CD14-positive monocyte (primary cell): Measurements from ENCODE around the gene YIF1B. TPM values are rescaled to one million over a fixed set of nuclear protein-coding genes. Genes with fewer than 3 reads are reported as not detected.

Source experiments
- DNase-seq, 3 donors: peaks; one replicate each; pipeline ENCODE4 v3.0.0-alpha.2; 2011 to 2022
- H2AFZ ChIP-seq: 2 replicates; pipeline ENCODE4 v1.6.0; 2012; ENCODE audit warnings: mild to moderate bottlenecking, low read depth, low read length, inconsistent platforms; ENCODE audit not compliant: insufficient read depth, poor library complexity, severe bottlenecking
- H3K27ac ChIP-seq, 2 donors: 1 replicate in 1 of 2; 2 replicates in 1 of 2; pipeline ENCODE4 v1.5.1; 2012 to 2013; ENCODE audit warnings: low read length in 2 of 2, control low read depth in 1 of 2, inconsistent platforms in 1 of 2, low read depth in 1 of 2, mild to moderate bottlenecking in 1 of 2
- H3K27me3 ChIP-seq, 2 donors: one replicate each; pipeline versions ENCODE4 v1.6.0 to v1.6.1; 2011 to 2013; ENCODE audit warnings: low read length in 2 of 2; ENCODE audit not compliant: control insufficient read depth in 2 of 2, insufficient read depth in 2 of 2
- H3K36me3 ChIP-seq, 2 donors: replicated peaks in 1 of 2; 1 replicate in 1 of 2; 2 replicates in 1 of 2; pipeline versions ENCODE4 v1.5.1 to v1.6.1; 2012 to 2013; ENCODE audit warnings: low read length in 2 of 2, control low read depth in 1 of 2, inconsistent platforms in 1 of 2, mild to moderate bottlenecking in 1 of 2; ENCODE audit not compliant: insufficient read depth in 2 of 2, control insufficient read depth in 1 of 2
- H3K4me1 ChIP-seq, 2 donors: 1 replicate in 1 of 2; 2 replicates in 1 of 2; pipeline versions ENCODE4 v1.5.1 to v1.6.1; 2012 to 2013; ENCODE audit warnings: low read length in 2 of 2, control low read depth in 1 of 2, inconsistent platforms in 1 of 2, mild to moderate bottlenecking in 1 of 2, moderate library complexity in 1 of 2; ENCODE audit not compliant: insufficient read depth in 2 of 2, control insufficient read depth in 1 of 2
- H3K4me2 ChIP-seq: replicated peaks from 2 replicates; pipeline ENCODE3; 2012; ENCODE audit warnings: low read length, moderate library complexity, mild to moderate bottlenecking; ENCODE audit not compliant: poor library complexity, severe bottlenecking; ENCODE audit errors: extremely low read depth
- H3K4me3 ChIP-seq, 3 experiments: fragments of 200-600 bp in 1 of 3; sonication (generic) in 1 of 3; replicated peaks in 1 of 3; 1 replicate in 2 of 3; 2 replicates in 1 of 3; pipeline ENCODE4 v1.5.1; 2011 to 2013; ENCODE audit warnings: low read length in 3 of 3, mild to moderate bottlenecking in 3 of 3, control low read depth in 2 of 3, low read depth in 2 of 3, inconsistent platforms in 1 of 3, moderate library complexity in 1 of 3
- H3K79me2 ChIP-seq: 2 replicates; pipeline ENCODE4 v1.6.0; 2012; ENCODE audit warnings: mild to moderate bottlenecking, control low read depth, inconsistent platforms, low read length, moderate library complexity; ENCODE audit not compliant: insufficient read depth
- H3K9ac ChIP-seq: 2 replicates; pipeline ENCODE4 v1.6.0; 2017; ENCODE audit warnings: low read length, mild to moderate bottlenecking; ENCODE audit not compliant: insufficient read depth, poor library complexity, severe bottlenecking
- H3K9me3 ChIP-seq, 2 donors: replicated peaks in 1 of 2; 1 replicate in 1 of 2; 2 replicates in 1 of 2; pipeline versions ENCODE4 v1.5.1 to v1.6.1; 2012 to 2013; ENCODE audit warnings: low read length in 2 of 2, control low read depth in 1 of 2; ENCODE audit not compliant: control insufficient read depth in 1 of 2, insufficient read depth in 1 of 2
- H4K20me1 ChIP-seq: 2 replicates; pipeline ENCODE4 v1.6.0; 2012; ENCODE audit warnings: mild to moderate bottlenecking, low read length, control low read depth, moderate library complexity; ENCODE audit not compliant: insufficient read depth
- H3K27ac Mint-ChIP-seq, 7 donors: one replicate each; pipeline ENCODE4 v1.8.0; 2020; ENCODE audit warnings: mild to moderate bottlenecking in 7 of 7, mixed read lengths in 7 of 7, moderate library complexity in 6 of 7, inconsistent platforms in 2 of 7
- H3K27me3 Mint-ChIP-seq, 3 donors: one replicate each; pipeline ENCODE4 v1.8.0; 2021 to 2022; ENCODE audit warnings: low read depth in 3 of 3, mild to moderate bottlenecking in 3 of 3, mixed read lengths in 3 of 3, moderate library complexity in 3 of 3, inconsistent platforms in 1 of 3
- H3K36me3 Mint-ChIP-seq, 2 donors: one replicate each; pipeline ENCODE4 v1.8.0; 2020; ENCODE audit warnings: mixed read lengths in 2 of 2, inconsistent platforms in 1 of 2, mild to moderate bottlenecking in 1 of 2
- H3K4me1 Mint-ChIP-seq: one replicate; pipeline ENCODE4 v1.8.0; 2020; ENCODE audit warnings: mild to moderate bottlenecking, mixed read lengths
- H3K4me3 Mint-ChIP-seq, 2 donors: one replicate each; pipeline ENCODE4 v1.8.0; 2020; ENCODE audit warnings: mild to moderate bottlenecking in 2 of 2, mixed read lengths in 2 of 2, moderate library complexity in 1 of 2
- H3K9me3 Mint-ChIP-seq, 7 donors: one replicate each; pipeline ENCODE4 v1.8.0; 2020 to 2022; ENCODE audit warnings: mixed read lengths in 7 of 7, mild to moderate bottlenecking in 6 of 7, moderate library complexity in 6 of 7, inconsistent platforms in 2 of 7
- WGBS: methylation state at CpG from one replicate; pipeline ENCODE4 v1.1.5; 2013; ENCODE audit warnings: missing lambda C conversion rate; ENCODE audit not compliant: insufficient coverage; 5-methylcytosine and 5-hydroxymethylcytosine counted together
- intact Hi-C, 2 donors: fragments of 100-400 bp; cut with micrococcal nuclease; formaldehyde crosslinking; loops; one replicate each; pipeline versions ENCODE4 v1.15.0 to v1.15.1; 2023
- polyA plus RNA-seq, 3 donors: library from polyadenylated mRNA; depleted of rRNA in 1 of 3; unstranded in 2 of 3; stranded (reverse) in 1 of 3; fragments of 300-500 nt in 2 of 3; fragments of >200 nt in 1 of 3; fragmentation: Illumina TruSeq in 2 of 3; gene quantifications; 1 replicate in 2 of 3; 2 replicates in 1 of 3; pipeline ENCODE4 v1.2.3, GENCODE V29; 2012 to 2021
- TF ChIP-seq, protein P1 (sequence below): fragments of 200-600 bp; IDR thresholded peaks from one replicate; pipeline ENCODE4 v1.8.0; 2022; ENCODE audit warnings: antibody characterized with exemption, mild to moderate bottlenecking

The YIF1B gene
- polyA plus RNA-seq, 3 donors = 79.4 to 90.5 (median 86.1) TPM

DNA sequence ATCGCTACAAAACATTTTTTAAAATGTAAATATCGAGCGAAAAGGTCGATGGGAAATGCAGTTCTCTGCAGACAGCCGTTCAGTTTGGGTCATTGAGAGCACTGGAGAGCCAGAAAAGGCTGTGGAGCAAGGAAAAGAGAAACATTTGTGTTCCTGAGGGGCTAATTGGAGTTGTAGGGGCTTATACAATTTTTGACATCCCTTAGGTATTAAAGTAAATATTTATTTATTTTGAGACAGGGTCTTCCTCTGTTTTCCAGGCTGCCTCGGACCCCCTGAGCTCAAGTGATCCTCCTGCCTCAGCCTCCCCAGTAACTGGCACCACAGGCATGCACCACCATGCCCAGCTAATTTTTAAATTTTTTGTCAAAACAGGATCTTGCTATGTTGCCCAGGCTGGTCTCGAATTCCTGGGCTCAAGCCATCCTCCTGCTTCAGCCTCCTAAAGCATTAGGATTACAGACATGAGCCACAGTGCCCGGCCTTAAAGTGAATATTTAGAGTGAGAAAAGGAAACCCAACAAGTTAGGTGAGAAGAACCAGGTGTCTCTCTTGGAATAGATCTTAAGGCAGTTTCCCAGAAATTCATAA lies 825 bp upstream of the YIF1B start:
- Mint-ChIP-seq H3K9me3 (peaks cover 0 to 5% (median 0%) of the 10 kb centered on the region in 7 donors), H3K27me3 (peaks cover 1 to 4% (median 3%) of the 10 kb centered on the region in 3 donors), H3K4me3 (peak overlapping the region; percentile 77 to 91), H3K4me1 (peaks cover 75% of the 10 kb centered on the region), H3K27ac (peak overlapping the region; percentile 90 to 98 (median 95)), H3K36me3 (peaks cover 5 to 11% of the 10 kb centered on the region in 2 donors)
- DNase-seq = no peak
- no peaks in the 10 kb centered on the region for H3K36me3 ChIP-seq
- H3K27ac ChIP-seq = peak overlapping the region; percentile 91 to 92
- peak overlapping the region; percentile 98 for H3K4me2 ChIP-seq
- H3K27me3 ChIP-seq = no peaks in the 10 kb centered on the region
- peak overlapping the region; percentile 70 for H3K9ac ChIP-seq
- intact Hi-C loops = loop anchor here (2.0 to 5.0 kb wide), 4 partner anchors 18 to 409 kb away; partner anchors contain the start of genes SIPA1L3 (in 2 of the 2), WDR87 (in 2 of the 2), CATSPERG (in 1 of the 2) and EIF3K (in 1 of the 2)
- H2AFZ ChIP-seq = peak overlapping the region; percentile 86
- TF ChIP-seq, protein P1, sequence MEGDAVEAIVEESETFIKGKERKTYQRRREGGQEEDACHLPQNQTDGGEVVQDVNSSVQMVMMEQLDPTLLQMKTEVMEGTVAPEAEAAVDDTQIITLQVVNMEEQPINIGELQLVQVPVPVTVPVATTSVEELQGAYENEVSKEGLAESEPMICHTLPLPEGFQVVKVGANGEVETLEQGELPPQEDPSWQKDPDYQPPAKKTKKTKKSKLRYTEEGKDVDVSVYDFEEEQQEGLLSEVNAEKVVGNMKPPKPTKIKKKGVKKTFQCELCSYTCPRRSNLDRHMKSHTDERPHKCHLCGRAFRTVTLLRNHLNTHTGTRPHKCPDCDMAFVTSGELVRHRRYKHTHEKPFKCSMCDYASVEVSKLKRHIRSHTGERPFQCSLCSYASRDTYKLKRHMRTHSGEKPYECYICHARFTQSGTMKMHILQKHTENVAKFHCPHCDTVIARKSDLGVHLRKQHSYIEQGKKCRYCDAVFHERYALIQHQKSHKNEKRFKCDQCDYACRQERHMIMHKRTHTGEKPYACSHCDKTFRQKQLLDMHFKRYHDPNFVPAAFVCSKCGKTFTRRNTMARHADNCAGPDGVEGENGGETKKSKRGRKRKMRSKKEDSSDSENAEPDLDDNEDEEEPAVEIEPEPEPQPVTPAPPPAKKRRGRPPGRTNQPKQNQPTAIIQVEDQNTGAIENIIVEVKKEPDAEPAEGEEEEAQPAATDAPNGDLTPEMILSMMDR = no peak
- H3K4me3 ChIP-seq = peak overlapping the region; percentile 34 to 85 (median 40)
- peaks cover 48% of the 10 kb centered on the region for H3K79me2 ChIP-seq
- H4K20me1 ChIP-seq = peaks cover 9% of the 10 kb centered on the region
- H3K9me3 ChIP-seq = no peaks in the 10 kb centered on the region
- WGBS = 50% methylated on average over 2 of the region's 8 CpGs
- H3K4me1 ChIP-seq = peaks cover 76 to 92% of the 10 kb centered on the region in 2 donors

DNA sequence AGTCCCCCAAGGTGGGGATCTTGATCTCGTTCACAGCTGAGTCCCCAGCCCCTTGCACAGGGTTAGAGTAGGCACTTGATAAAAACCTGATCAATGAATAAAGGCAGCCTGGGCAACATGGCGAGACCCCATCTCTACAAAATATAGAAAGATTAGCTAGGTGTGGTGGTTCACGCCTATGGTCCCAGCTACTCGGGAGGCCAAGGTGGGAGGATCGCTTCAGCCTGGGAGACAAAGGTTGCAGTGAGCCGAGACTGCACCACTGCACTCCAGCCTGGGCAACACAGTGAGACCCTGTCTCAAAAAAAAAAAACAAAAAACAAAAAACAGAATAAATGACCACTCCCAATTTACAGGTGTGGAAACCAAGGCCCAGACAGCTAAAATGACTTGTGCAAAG lies 4.8 kb downstream of the YIF1B start:
- peaks cover 0 to 3% (median 0%) of the 10 kb centered on the region in 7 donors for H3K9me3 Mint-ChIP-seq
- TF ChIP-seq, protein P1 = no peak
- H3K27ac Mint-ChIP-seq = peak overlapping the region in 1 of 7 donors; percentile 50

More for the DNA sequence above, 4.8 kb downstream of the YIF1B start:
- Mint-ChIP-seq H3K27me3 (peaks cover 0 to 6% (median 3%) of the 10 kb centered on the region in 3 donors), H3K4me1 (peaks cover 47% of the 10 kb centered on the region), H3K36me3 (peaks cover 35 to 42% of the 10 kb centered on the region in 2 donors), H3K4me3 (no peak overlapping the region)
- Histone ChIP-seq H3K79me2 (peaks cover 45% of the 10 kb centered on the region), H3K4me1 (peaks cover 41 to 57% of the 10 kb centered on the region in 2 donors), H3K9me3 (no peaks in the 10 kb centered on the region), H3K36me3 (peaks cover 15% of the 10 kb centered on the region in 2 donors), H3K4me2 (no peak overlapping the region), H3K27me3 (no peaks in the 10 kb centered on the region), H3K27ac (no peak overlapping the region), H3K4me3 (no peak overlapping the region), H4K20me1 (no peaks in the 10 kb centered on the region), H2AFZ (no peak overlapping the region), H3K9ac (no peak overlapping the region)
- DNase-seq = no peak
- WGBS = 100% methylated on average over 1 of the region's 6 CpGs
- intact Hi-C loops = no loop called here
